WERI-Rb-1 (cell line): Measurements from ENCODE around the gene PLEKHG3.

Source experiments
- DNase-seq: peaks from one replicate; pipeline ENCODE4 v3.0.0-alpha.2; 2020
- H3K27ac ChIP-seq: fragments of 250-450 bp; sonication (Bioruptor Pico); 2 replicates; pipeline ENCODE4 v1.5.1; 2020; ENCODE audit warnings: mild to moderate bottlenecking, moderate library complexity
- H3K27me3 ChIP-seq: fragments of 250-450 bp; sonication (Bioruptor Pico); 2 replicates; pipeline ENCODE4 v1.5.1; 2021; ENCODE audit warnings: mild to moderate bottlenecking, low read depth, moderate library complexity; ENCODE audit not compliant: insufficient read depth, severe bottlenecking
- H3K36me3 ChIP-seq: fragments of 250-450 bp; sonication (Bioruptor Pico); 2 replicates; pipeline ENCODE4 v1.5.1; 2020; ENCODE audit warnings: mild to moderate bottlenecking, moderate library complexity
- H3K4me3 ChIP-seq: 2 replicates; pipeline ENCODE4 v1.5.1; 2011; ENCODE audit warnings: low read depth, mild to moderate bottlenecking, control low read depth, low read length
- H3K9me3 ChIP-seq: fragments of 250-450 bp; sonication (Bioruptor Pico); 2 replicates; pipeline ENCODE4 v1.5.1; 2021; ENCODE audit warnings: mild to moderate bottlenecking, moderate library complexity; ENCODE audit not compliant: severe bottlenecking
- CTCF ChIP-seq: IDR thresholded peaks from 2 replicates; pipeline ENCODE4 v1.5.1; 2011; ENCODE audit warnings: low read depth, mild to moderate bottlenecking, control low read depth, inconsistent platforms, low read length

The PLEKHG3 gene

GRCh38 chr14:64731141-64731581 lies 26.9 kb downstream of the PLEKHG3 start:
- TF ChIP-seq CTCF = no peak
- DNase-seq = no peak
- Histone ChIP-seq H3K27me3 (no peaks in the 10 kb centered on the region), H3K9me3 (no peaks in the 10 kb centered on the region), H3K27ac (no peak overlapping the region), H3K4me3 (no peak overlapping the region), H3K36me3 (peaks cover 12% of the 10 kb centered on the region)

- peaks cover 12% of the 10 kb centered on the region for H3K36me3 ChIP-seq
- H3K27ac ChIP-seq = no peak overlapping the region
- no peak for TF ChIP-seq CTCF
- no peaks in the 10 kb centered on the region for H3K27me3 ChIP-seq
- no peak for DNase-seq
- no peaks in the 10 kb centered on the region for H3K9me3 ChIP-seq
- H3K4me3 ChIP-seq = no peak overlapping the region
These were observed 27.8 kb downstream of the PLEKHG3 start for GRCh38 chr14:64732066-64732465.

GRCh38 chr14:64732536-64733120 lies 28.4 kb downstream of the PLEKHG3 start:
- no peaks in the 10 kb centered on the region for H3K9me3 ChIP-seq
- peaks cover 12% of the 10 kb centered on the region for H3K36me3 ChIP-seq
- no peak for TF ChIP-seq CTCF

GRCh38 chr14:64733321-64733720 lies 29.1 kb downstream of the PLEKHG3 start:
- no peak for TF ChIP-seq CTCF
- Histone ChIP-seq H3K4me3 (no peak overlapping the region), H3K27me3 (no peaks in the 10 kb centered on the region), H3K36me3 (peaks cover 5% of the 10 kb centered on the region), H3K9me3 (no peaks in the 10 kb centered on the region), H3K27ac (no peak overlapping the region)
- DNase-seq = no peak

More at GRCh38 chr14:64732536-64733120, 28.4 kb downstream of the PLEKHG3 start:
- Histone ChIP-seq H3K4me3 (no peak overlapping the region), H3K27ac (no peak overlapping the region), H3K27me3 (no peaks in the 10 kb centered on the region)
- no peak for DNase-seq

GRCh38 chr14:64733899-64734298 lies 29.7 kb downstream of the PLEKHG3 start:
- no peak overlapping the region for H3K27ac ChIP-seq
- no peak for DNase-seq
- H3K9me3 ChIP-seq = no peaks in the 10 kb centered on the region
- no peak for TF ChIP-seq CTCF
- peaks cover under 1% of the 10 kb centered on the region for H3K36me3 ChIP-seq
- no peak overlapping the region for H3K4me3 ChIP-seq
- H3K27me3 ChIP-seq = no peaks in the 10 kb centered on the region

GRCh38 chr14:64734990-64735389 lies 30.8 kb downstream of the PLEKHG3 start:
- H3K27me3 ChIP-seq = no peaks in the 10 kb centered on the region
- no peak overlapping the region for H3K4me3 ChIP-seq
- H3K27ac ChIP-seq = no peak overlapping the region
- no peak for DNase-seq
- no peak for TF ChIP-seq CTCF
- no peaks in the 10 kb centered on the region for H3K9me3 ChIP-seq
- H3K36me3 ChIP-seq = no peaks in the 10 kb centered on the region
